Fibroblast of lung (primary cell): ENCODE data around the gene CHD6. TPM values are rescaled to one million over a fixed set of nuclear protein-coding genes. Genes with fewer than 3 reads are reported as not detected.
A peak's percentile ranks its signal among the peaks of the same experiment; 100 is the strongest.

Source experiments
- DNase-seq, 2 donors: peaks; one replicate each; pipeline versions ENCODE4 v3.0.0 to v3.0.0-alpha.2; 2010; ENCODE audit warnings: low read depth in 2 of 2
- H2AFZ ChIP-seq: 2 replicates; pipeline ENCODE4 v1.5.1; 2012; ENCODE audit warnings: low read length, control low read depth, inconsistent platforms
- H3K27ac ChIP-seq: 2 replicates; pipeline ENCODE4 v1.5.1; 2011; ENCODE audit warnings: low read length, control low read depth; ENCODE audit not compliant: insufficient read depth
- H3K27me3 ChIP-seq: 2 replicates; pipeline ENCODE4 v1.5.1; 2011; ENCODE audit warnings: mild to moderate bottlenecking, low read length; ENCODE audit not compliant: control insufficient read depth, insufficient read depth
- H3K36me3 ChIP-seq: 2 replicates; pipeline ENCODE4 v1.5.1; 2011; ENCODE audit warnings: low read length; ENCODE audit not compliant: control insufficient read depth, insufficient read depth
- H3K4me1 ChIP-seq: 2 replicates; pipeline ENCODE4 v1.5.1; 2011; ENCODE audit warnings: low read length; ENCODE audit not compliant: control insufficient read depth, insufficient read depth; ENCODE audit errors: extremely low read depth
- H3K4me2 ChIP-seq: 2 replicates; pipeline ENCODE4 v1.5.1; 2011; ENCODE audit warnings: low read length, control low read depth; ENCODE audit not compliant: insufficient read depth; ENCODE audit errors: extremely low read depth
- H3K4me3 ChIP-seq, 4 experiments: fragments of 200-600 bp in 1 of 4; sonication (generic) in 1 of 4; replicated peaks in 1 of 4; 2 replicates each; pipeline ENCODE4 v1.5.1; 2011 to 2016; ENCODE audit warnings: low read length in 4 of 4, low read depth in 3 of 4, mild to moderate bottlenecking in 3 of 4, control low read depth in 2 of 4, inconsistent platforms in 1 of 4, mixed read lengths in 1 of 4; ENCODE audit not compliant: insufficient read depth in 1 of 4; ENCODE audit errors: control extremely low read depth in 1 of 4
- H3K79me2 ChIP-seq: 2 replicates; pipeline ENCODE4 v1.5.1; 2012; ENCODE audit warnings: mild to moderate bottlenecking, low read length, inconsistent platforms; ENCODE audit not compliant: control insufficient read depth, insufficient read depth
- H3K9ac ChIP-seq: 2 replicates; pipeline ENCODE4 v1.5.1; 2011; ENCODE audit warnings: mild to moderate bottlenecking, low read length, control low read depth; ENCODE audit not compliant: insufficient read depth
- H3K9me3 ChIP-seq: 2 replicates; pipeline ENCODE4 v1.5.1; 2012; ENCODE audit warnings: low read depth, low read length; ENCODE audit not compliant: control insufficient read depth, insufficient read depth
- H4K20me1 ChIP-seq: 2 replicates; pipeline ENCODE4 v1.5.1; 2011; ENCODE audit warnings: low read length; ENCODE audit not compliant: control insufficient read depth, insufficient read depth; ENCODE audit errors: extremely low read depth
- CTCF ChIP-seq, 2 donors: IDR thresholded peaks in 1 of 2; conservative IDR thresholded peaks in 1 of 2; 1 replicate in 1 of 2; 2 replicates in 1 of 2; pipeline ENCODE4 v1.5.1; 2011 to 2012; ENCODE audit warnings: low read length in 2 of 2, control low read depth in 1 of 2, inconsistent platforms in 1 of 2, low read depth in 1 of 2, mild to moderate bottlenecking in 1 of 2
- EZH2 ChIP-seq: IDR thresholded peaks from 2 replicates; pipeline ENCODE4 v1.5.1; 2012; ENCODE audit warnings: low read length, control low read depth, mild to moderate bottlenecking; ENCODE audit errors: missing control alignments
- polyA plus RNA-seq, 2 donors: library from polyadenylated mRNA; depleted of rRNA in 1 of 2; stranded (reverse) in 1 of 2; unstranded in 1 of 2; fragments of >200 nt; gene quantifications; 2 replicates each; pipeline ENCODE4 v1.2.1, GENCODE V29; 2011 to 2012; ENCODE audit warnings: missing spikeins in 1 of 2
- total RNA-seq: library from RNA; depleted of rRNA; stranded (reverse); fragments of >200 nt; gene quantifications from 2 replicates; pipeline ENCODE4 v1.2.1, GENCODE V29; 2014

Gene CHD6
- total and polyA plus RNA-seq, 2 donors (not counting 1 experiment from before 2014, with no cell fraction given): 13.4 to 25.9 TPM

- H3K9me3 ChIP-seq: no peaks in the 10 kb centered on the region
These were observed 37.9 kb upstream of the CHD6 start for GRCh38 chr20:41655962-41656618.

GRCh38 chr20:41654884-41655283, 36.7 kb upstream of the CHD6 start:
- no peaks in the 10 kb centered on the region for H3K36me3 ChIP-seq
- peak; percentile 7 to 9 for DNase-seq
- no peaks in the 10 kb centered on the region for H3K4me1 ChIP-seq
- H4K20me1 ChIP-seq: no peaks in the 10 kb centered on the region
- no peaks in the 10 kb centered on the region for H3K9me3 ChIP-seq
- H3K4me3 ChIP-seq: no peak overlapping the region
- no peak overlapping the region for H3K27ac ChIP-seq
- no peak for TF ChIP-seq CTCF (conservative IDR thresholded peaks at IDR 0.05 in 1 of 2, IDR thresholded peaks at IDR 0.05 in 1 of 2; ENCODE audit: low read depth in 1 of 2, low read length in 2 of 2)
- TF ChIP-seq EZH2: no peak
- no peaks in the 10 kb centered on the region for H3K27me3 ChIP-seq
- no peak overlapping the region for H3K9ac ChIP-seq
- no peak overlapping the region for H2AFZ ChIP-seq
- no peaks in the 10 kb centered on the region for H3K79me2 ChIP-seq
- H3K4me2 ChIP-seq: no peak overlapping the region

More at GRCh38 chr20:41655962-41656618, 37.9 kb upstream of the CHD6 start:
- H3K4me2 ChIP-seq: no peak overlapping the region
- no peak overlapping the region for H3K9ac ChIP-seq
- no peaks in the 10 kb centered on the region for H4K20me1 ChIP-seq
- no peak overlapping the region for H3K27ac ChIP-seq
- H3K4me1 ChIP-seq: no peaks in the 10 kb centered on the region
- no peaks in the 10 kb centered on the region for H3K79me2 ChIP-seq
- no peak overlapping the region for H3K4me3 ChIP-seq
- TF ChIP-seq CTCF (conservative IDR thresholded peaks at IDR 0.05 in 1 of 2, IDR thresholded peaks at IDR 0.05 in 1 of 2; ENCODE audit: low read depth in 1 of 2, low read length in 2 of 2) (no peak), EZH2 (no peak)
- H2AFZ ChIP-seq: no peak overlapping the region
- DNase-seq: no peak
- no peaks in the 10 kb centered on the region for H3K36me3 ChIP-seq
- H3K27me3 ChIP-seq: no peaks in the 10 kb centered on the region

GRCh38 chr20:41654292-41654691, 36.1 kb upstream of the CHD6 start:
- H3K79me2 ChIP-seq: no peaks in the 10 kb centered on the region
- DNase-seq: no peak
- TF ChIP-seq EZH2 (no peak), CTCF (conservative IDR thresholded peaks at IDR 0.05 in 1 of 2, IDR thresholded peaks at IDR 0.05 in 1 of 2; ENCODE audit: low read depth in 1 of 2, low read length in 2 of 2) (no peak)
- no peaks in the 10 kb centered on the region for H3K27me3 ChIP-seq
- no peaks in the 10 kb centered on the region for H3K36me3 ChIP-seq
- H3K4me1 ChIP-seq: no peaks in the 10 kb centered on the region
- H3K4me3 ChIP-seq: no peak overlapping the region
- no peaks in the 10 kb centered on the region for H3K9me3 ChIP-seq
- no peak overlapping the region for H2AFZ ChIP-seq
- no peak overlapping the region for H3K4me2 ChIP-seq
- H3K9ac ChIP-seq: no peak overlapping the region
- no peaks in the 10 kb centered on the region for H4K20me1 ChIP-seq
- no peak overlapping the region for H3K27ac ChIP-seq
